Glutamatergic neuron (in vitro differentiated cells): ENCODE data around the gene TRAPPC13. TPM values are rescaled to one million over a fixed set of nuclear protein-coding genes. Genes with fewer than 3 reads are reported as not detected.
A peak's percentile ranks its signal among the peaks of the same experiment; 100 is the strongest.

Source experiments
- DNase-seq: peaks from one replicate; pipeline ENCODE4 v3.0.0; 2022
- H3K27ac Mint-ChIP-seq: one replicate; pipeline ENCODE4 v1.8.0; 2020; ENCODE audit warnings: mild to moderate bottlenecking, mixed read lengths, inconsistent platforms; ENCODE audit not compliant: unreplicated experiment
- H3K27me3 Mint-ChIP-seq: one replicate; pipeline ENCODE4 v1.8.0; 2020; ENCODE audit warnings: mild to moderate bottlenecking, moderate library complexity, mixed read lengths, inconsistent platforms; ENCODE audit not compliant: unreplicated experiment
- H3K36me3 Mint-ChIP-seq: one replicate; pipeline ENCODE4 v1.8.0; 2020; ENCODE audit warnings: mild to moderate bottlenecking, mixed read lengths, inconsistent platforms; ENCODE audit not compliant: unreplicated experiment
- H3K4me1 Mint-ChIP-seq: one replicate; pipeline ENCODE4 v1.8.0; 2020; ENCODE audit warnings: mild to moderate bottlenecking, low read depth, mixed read lengths, inconsistent platforms; ENCODE audit not compliant: unreplicated experiment
- H3K4me3 Mint-ChIP-seq: one replicate; pipeline ENCODE4 v1.8.0; 2020; ENCODE audit warnings: mild to moderate bottlenecking, mixed read lengths, inconsistent platforms; ENCODE audit not compliant: unreplicated experiment
- H3K9me3 Mint-ChIP-seq: one replicate; pipeline ENCODE4 v1.8.0; 2020; ENCODE audit warnings: mild to moderate bottlenecking, moderate library complexity, mixed read lengths, inconsistent platforms; ENCODE audit not compliant: unreplicated experiment
- CTCF ChIP-seq: fragments of 200-600 bp; sonication (generic); IDR thresholded peaks from one replicate; pipeline ENCODE4 v1.5.0; 2021; ENCODE audit not compliant: partially characterized antibody, unreplicated experiment
- total RNA-seq: library from RNA; stranded (reverse); fragmentation: NEBNext Ultra II Directional; extraction: Animal tissue kit (Norgen Biotek cat#: 25700); gene quantifications from one replicate; pipeline ENCODE4 v1.2.1, GENCODE V29; 2021; ENCODE audit not compliant: unreplicated experiment

Gene TRAPPC13
- total RNA-seq, 1 donor from 2014 or later: 22.4 TPM

GRCh38 chr5:65651144-65651543, 26.3 kb downstream of the TRAPPC13 start:
- Mint-ChIP-seq H3K9me3 (no peaks in the 10 kb centered on the region), H3K27me3 (no peaks in the 10 kb centered on the region), H3K4me1 (no peaks in the 10 kb centered on the region), H3K27ac (no peak overlapping the region), H3K4me3 (no peak overlapping the region), H3K36me3 (no peaks in the 10 kb centered on the region)
- TF ChIP-seq CTCF: no peak
- no peak for DNase-seq

- no peaks in the 10 kb centered on the region for H3K36me3 Mint-ChIP-seq
- no peak overlapping the region for H3K4me3 Mint-ChIP-seq
- H3K27me3 Mint-ChIP-seq: no peaks in the 10 kb centered on the region
- no peaks in the 10 kb centered on the region for H3K4me1 Mint-ChIP-seq
- TF ChIP-seq CTCF: no peak
- H3K27ac Mint-ChIP-seq: no peak overlapping the region
- DNase-seq: no peak
- H3K9me3 Mint-ChIP-seq: no peaks in the 10 kb centered on the region
Observed at GRCh38 chr5:65654713-65655112, 29.9 kb downstream of the TRAPPC13 start.

GRCh38 chr5:65663804-65664521, 39.1 kb downstream of the TRAPPC13 start:
- Mint-ChIP-seq H3K27ac (no peak overlapping the region), H3K9me3 (no peaks in the 10 kb centered on the region), H3K4me1 (no peaks in the 10 kb centered on the region), H3K27me3 (no peaks in the 10 kb centered on the region), H3K4me3 (no peak overlapping the region), H3K36me3 (no peaks in the 10 kb centered on the region)
- no peak for DNase-seq
- TF ChIP-seq CTCF: peak; percentile 79

GRCh38 chr5:65668696-65669095, 43.9 kb downstream of the TRAPPC13 start:
- no peak overlapping the region for H3K27ac Mint-ChIP-seq
- TF ChIP-seq CTCF: no peak
- no peaks in the 10 kb centered on the region for H3K27me3 Mint-ChIP-seq
- no peaks in the 10 kb centered on the region for H3K9me3 Mint-ChIP-seq
- no peak for DNase-seq
- H3K4me1 Mint-ChIP-seq: no peaks in the 10 kb centered on the region
- H3K36me3 Mint-ChIP-seq: no peaks in the 10 kb centered on the region
- H3K4me3 Mint-ChIP-seq: no peak overlapping the region

GRCh38 chr5:65672796-65673195, 48.0 kb downstream of the TRAPPC13 start:
- H3K4me3 Mint-ChIP-seq: no peak overlapping the region
- no peaks in the 10 kb centered on the region for H3K36me3 Mint-ChIP-seq
- TF ChIP-seq CTCF: no peak
- no peaks in the 10 kb centered on the region for H3K27me3 Mint-ChIP-seq
- H3K27ac Mint-ChIP-seq: no peak overlapping the region
- H3K9me3 Mint-ChIP-seq: no peaks in the 10 kb centered on the region
- H3K4me1 Mint-ChIP-seq: no peaks in the 10 kb centered on the region
- no peak for DNase-seq
